HUES64 (cell line): Measurements from ENCODE around the gene AANAT.

Experiments
- H3K27ac ChIP-seq: 2 replicates; pipeline ENCODE4 v1.7.0; 2013; ENCODE audit warnings: low read depth, low read length, inconsistent platforms
- H3K27me3 ChIP-seq: 2 replicates; pipeline ENCODE4 v1.6.1; 2013; ENCODE audit warnings: mild to moderate bottlenecking, low read length; ENCODE audit not compliant: insufficient read depth
- H3K36me3 ChIP-seq: 2 replicates; pipeline ENCODE4 v1.6.1; 2013; ENCODE audit warnings: mild to moderate bottlenecking, low read length; ENCODE audit not compliant: insufficient read depth
- H3K4me1 ChIP-seq: 2 replicates; pipeline ENCODE4 v1.6.1; 2013; ENCODE audit warnings: mild to moderate bottlenecking, low read length, moderate library complexity; ENCODE audit not compliant: insufficient read depth
- H3K4me3 ChIP-seq: 2 replicates; pipeline ENCODE4 v1.5.1; 2013; ENCODE audit warnings: mild to moderate bottlenecking, low read length, moderate library complexity
- H3K9ac ChIP-seq: 2 replicates; pipeline ENCODE4 v1.6.1; 2013; ENCODE audit warnings: mild to moderate bottlenecking, low read depth, low read length
- H3K9me3 ChIP-seq: 2 replicates; pipeline ENCODE4 v1.6.1; 2013; ENCODE audit warnings: low read depth, low read length; ENCODE audit not compliant: insufficient read depth
- WGBS: fragments of 150-250, 120-280 bp; methylation state at CpG from one replicate; pipeline ENCODE4 v1.1.7; 2013; ENCODE audit warnings: missing lambda C conversion rate; 5-methylcytosine and 5-hydroxymethylcytosine counted together

The AANAT gene

GRCh38 chr17:76458580-76459490, 8.6 kb upstream of the AANAT start:
- Histone ChIP-seq H3K36me3 (no peaks in the 10 kb centered on the region), H3K4me1 (peaks cover 9% of the 10 kb centered on the region; the same call in 1 of the 2 replicates), H3K27ac (no peak overlapping the region), H3K4me3 (no peak overlapping the region), H3K9me3 (no peaks in the 10 kb centered on the region), H3K27me3 (no peaks in the 10 kb centered on the region), H3K9ac (no peak overlapping the region)
- 55% methylated on average over 9 of the region's 9 CpGs for WGBS

- Histone ChIP-seq H3K9ac (no peak overlapping the region), H3K4me1 (peaks cover 9% of the 10 kb centered on the region; the same call in 1 of the 2 replicates), H3K27me3 (no peaks in the 10 kb centered on the region), H3K36me3 (no peaks in the 10 kb centered on the region), H3K27ac (no peak overlapping the region), H3K9me3 (no peaks in the 10 kb centered on the region), H3K4me3 (no peak overlapping the region)
- WGBS, result 86% methylated on average over 4 of the region's 4 CpGs
These were observed 7.7 kb upstream of the AANAT start for GRCh38 chr17:76459674-76460073.

GRCh38 chr17:76461765-76462555, 5.4 kb upstream of the AANAT start:
- Histone ChIP-seq H3K4me1 (peaks cover 9% of the 10 kb centered on the region; the same call in 1 of the 2 replicates), H3K9ac (no peak overlapping the region), H3K27ac (no peak overlapping the region), H3K9me3 (no peaks in the 10 kb centered on the region), H3K4me3 (no peak overlapping the region), H3K27me3 (no peaks in the 10 kb centered on the region), H3K36me3 (no peaks in the 10 kb centered on the region)
- 76% methylated on average over 11 of the region's 11 CpGs for WGBS

GRCh38 chr17:76462556-76463290, 4.7 kb upstream of the AANAT start:
- Histone ChIP-seq H3K27ac (no peak overlapping the region), H3K27me3 (no peaks in the 10 kb centered on the region), H3K9ac (no peak overlapping the region), H3K9me3 (no peaks in the 10 kb centered on the region), H3K4me3 (no peak overlapping the region), H3K4me1 (peaks cover 15% of the 10 kb centered on the region), H3K36me3 (no peaks in the 10 kb centered on the region)
- WGBS, result 90% methylated on average over 24 of the region's 24 CpGs

GRCh38 chr17:76466775-76467130, 650 bp upstream of the AANAT start:
- peaks cover 10% of the 10 kb centered on the region for H3K4me1 ChIP-seq

GRCh38 chr17:76467809-76468633, 618 bp downstream of the AANAT start:
- Histone ChIP-seq H3K9me3 (no peaks in the 10 kb centered on the region), H3K4me3 (no peak overlapping the region), H3K27ac (no peak overlapping the region), H3K4me1 (peaks cover 7% of the 10 kb centered on the region; the same call in 1 of the 2 replicates), H3K27me3 (no peaks in the 10 kb centered on the region), H3K36me3 (peaks cover 8% of the 10 kb centered on the region; the same call in 1 of the 2 replicates), H3K9ac (no peak overlapping the region)
- WGBS, result 93% methylated on average over 7 of the region's 8 CpGs

More at GRCh38 chr17:76466775-76467130, 650 bp upstream of the AANAT start:
- Histone ChIP-seq H3K9ac (no peak overlapping the region), H3K27me3 (no peaks in the 10 kb centered on the region), H3K36me3 (no peaks in the 10 kb centered on the region), H3K9me3 (no peaks in the 10 kb centered on the region), H3K27ac (no peak overlapping the region), H3K4me3 (no peak overlapping the region)
- WGBS, result 87% methylated on average over 6 of the region's 6 CpGs

- no peaks in the 10 kb centered on the region for H3K9me3 ChIP-seq
- H3K36me3 ChIP-seq, result peaks cover 8% of the 10 kb centered on the region; the same call in 1 of the 2 replicates
- H3K9ac ChIP-seq, result no peak overlapping the region
- WGBS, result 96% methylated on average over 14 of the region's 14 CpGs
- no peaks in the 10 kb centered on the region for H3K27me3 ChIP-seq
- peaks cover 7% of the 10 kb centered on the region; the same call in 1 of the 2 replicates for H3K4me1 ChIP-seq
- H3K27ac ChIP-seq, result no peak overlapping the region
- H3K4me3 ChIP-seq, result no peak overlapping the region
These were observed 1.2 kb downstream of the AANAT start for GRCh38 chr17:76468634-76469010.

- H3K9ac ChIP-seq, result no peak overlapping the region
- H3K27me3 ChIP-seq, result no peaks in the 10 kb centered on the region
- peaks cover 7% of the 10 kb centered on the region; the same call in 1 of the 2 replicates for H3K4me1 ChIP-seq
- H3K4me3 ChIP-seq, result no peak overlapping the region
- peaks cover 8% of the 10 kb centered on the region; the same call in 1 of the 2 replicates for H3K36me3 ChIP-seq
- no peak overlapping the region for H3K27ac ChIP-seq
- 95% methylated on average over 38 of the region's 38 CpGs for WGBS
- H3K9me3 ChIP-seq, result no peaks in the 10 kb centered on the region
These were observed 1.9 kb downstream of the AANAT start for GRCh38 chr17:76469076-76469990.

- Histone ChIP-seq H3K4me1 (peaks cover 7% of the 10 kb centered on the region; the same call in 1 of the 2 replicates), H3K9ac (no peak overlapping the region), H3K9me3 (no peaks in the 10 kb centered on the region), H3K36me3 (peaks cover 8% of the 10 kb centered on the region; the same call in 1 of the 2 replicates), H3K27me3 (no peaks in the 10 kb centered on the region), H3K4me3 (no peak overlapping the region), H3K27ac (no peak overlapping the region)
- 92% methylated on average over 11 of the region's 13 CpGs for WGBS
These were observed 2.8 kb downstream of the AANAT start for GRCh38 chr17:76469991-76470739.
